ENCODE results near the gene PAX5. TPM values are rescaled to one million over a fixed set of nuclear protein-coding genes. Genes with fewer than 3 reads are reported as not detected.
A peak's percentile ranks its signal among the peaks of the same experiment; 100 is the strongest.

PAX5 gene
- total RNA-seq, 1 experiment from 2014 or later, result 0.39 TPM

DNA sequence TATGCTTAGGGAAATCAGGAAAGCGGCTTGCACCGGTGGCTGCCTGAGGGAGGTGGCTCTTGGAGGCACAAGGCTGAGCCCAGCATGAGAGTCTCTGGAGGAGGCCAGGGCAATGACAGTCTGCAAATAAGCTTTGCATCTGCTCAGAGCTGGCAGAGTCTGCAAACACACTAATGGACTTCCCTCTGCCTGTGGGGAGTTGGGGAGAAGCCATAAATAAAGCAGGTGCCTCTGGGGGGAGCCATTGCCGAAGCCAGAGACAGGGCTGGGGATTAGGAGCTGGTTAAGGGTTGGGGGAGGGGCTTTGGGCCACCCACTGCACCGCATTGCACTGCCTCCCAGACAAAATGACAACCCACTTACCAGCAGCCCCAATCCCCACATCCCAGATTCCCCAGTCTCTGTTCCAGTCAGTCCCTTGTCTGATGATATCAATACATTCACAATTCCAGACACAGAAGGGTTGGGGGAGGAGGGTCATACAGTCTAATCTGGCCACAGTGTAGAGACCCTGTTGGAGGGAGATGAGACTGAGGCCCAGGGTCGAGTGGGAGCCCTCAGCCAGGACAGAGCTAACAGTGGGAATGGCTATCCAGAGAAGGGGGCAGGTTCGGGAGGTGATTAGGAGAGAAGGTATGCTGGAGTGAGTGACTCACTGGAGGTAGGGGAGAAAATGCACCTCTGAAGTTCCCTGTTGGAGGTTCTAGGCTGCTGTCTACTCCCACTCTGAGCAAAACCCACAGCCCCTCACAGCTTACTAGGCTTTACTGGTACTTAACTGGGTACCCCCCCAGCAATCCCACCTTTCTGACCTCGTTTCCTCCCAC is 53.7 kb downstream of the PAX5 start:
- no peak overlapping the region for H2AFZ ChIP-seq (ENCODE audit: low read length)
- H2AK5ac ChIP-seq (ENCODE audit: insufficient read length, low read length), result no peak overlapping the region
- H3K36me3 Mint-ChIP-seq (ENCODE audit: insufficient read depth in 1 of 3, low read depth in 3 of 3), result no peaks in the 10 kb centered on the region
- H4K91ac ChIP-seq (ENCODE audit: insufficient read length, low read depth, low read length), result no peak overlapping the region
- H2BK20ac ChIP-seq (ENCODE audit: low read depth, low read length, poor library complexity, severe bottlenecking), result no peak overlapping the region
- no peak overlapping the region for H4K5ac ChIP-seq (ENCODE audit: insufficient read length, low read depth, low read length)
- TF ChIP-seq, protein P1, sequence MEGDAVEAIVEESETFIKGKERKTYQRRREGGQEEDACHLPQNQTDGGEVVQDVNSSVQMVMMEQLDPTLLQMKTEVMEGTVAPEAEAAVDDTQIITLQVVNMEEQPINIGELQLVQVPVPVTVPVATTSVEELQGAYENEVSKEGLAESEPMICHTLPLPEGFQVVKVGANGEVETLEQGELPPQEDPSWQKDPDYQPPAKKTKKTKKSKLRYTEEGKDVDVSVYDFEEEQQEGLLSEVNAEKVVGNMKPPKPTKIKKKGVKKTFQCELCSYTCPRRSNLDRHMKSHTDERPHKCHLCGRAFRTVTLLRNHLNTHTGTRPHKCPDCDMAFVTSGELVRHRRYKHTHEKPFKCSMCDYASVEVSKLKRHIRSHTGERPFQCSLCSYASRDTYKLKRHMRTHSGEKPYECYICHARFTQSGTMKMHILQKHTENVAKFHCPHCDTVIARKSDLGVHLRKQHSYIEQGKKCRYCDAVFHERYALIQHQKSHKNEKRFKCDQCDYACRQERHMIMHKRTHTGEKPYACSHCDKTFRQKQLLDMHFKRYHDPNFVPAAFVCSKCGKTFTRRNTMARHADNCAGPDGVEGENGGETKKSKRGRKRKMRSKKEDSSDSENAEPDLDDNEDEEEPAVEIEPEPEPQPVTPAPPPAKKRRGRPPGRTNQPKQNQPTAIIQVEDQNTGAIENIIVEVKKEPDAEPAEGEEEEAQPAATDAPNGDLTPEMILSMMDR (conservative IDR thresholded peaks at IDR 0.05), result peak; percentile 67
- no CpG with 5 or more reads among the region's 7 CpGs for WGBS (ENCODE audit: extremely low coverage, insufficient read length, low lambda C conversion rate)
- no peak overlapping the region for H3T11ph ChIP-seq (ENCODE audit: low read length)
- H3K23ac ChIP-seq (ENCODE audit: insufficient read length, low read depth, low read length), result no peak overlapping the region
- H3K18ac ChIP-seq (ENCODE audit: insufficient read length, low read depth, low read length), result no peak overlapping the region
- peak; percentile 77 for DNase-seq
- no peaks in the 10 kb centered on the region for H3K79me1 ChIP-seq (ENCODE audit: insufficient read depth, low read depth, low read length, poor library complexity, severe bottlenecking)
- H3K23me2 ChIP-seq (ENCODE audit: insufficient read length, low read depth, low read length, poor library complexity, severe bottlenecking), result no peaks in the 10 kb centered on the region
- H3K27ac ChIP-seq (ENCODE audit: insufficient read length, low read depth, low read length), result no peak overlapping the region
- peaks cover 69% of the 10 kb centered on the region for H3K27me3 Mint-ChIP-seq (ENCODE audit: low read depth)
- no peaks in the 10 kb centered on the region for H4K20me1 ChIP-seq (ENCODE audit: control insufficient read depth, insufficient read depth, insufficient read length)
- H3K9me3 Mint-ChIP-seq, result no peaks in the 10 kb centered on the region
- no peak overlapping the region for H2BK12ac ChIP-seq (ENCODE audit: insufficient read length, low read depth, low read length)
- no peak overlapping the region for H3K14ac ChIP-seq (ENCODE audit: insufficient read depth, low read length)
- H2BK15ac ChIP-seq (ENCODE audit: low read depth, low read length), result no peak overlapping the region
- H3K56ac ChIP-seq (ENCODE audit: insufficient read length, low read depth, low read length), result no peak overlapping the region
- H3K4ac ChIP-seq (ENCODE audit: low read depth, low read length), result no peak overlapping the region
- H3K27ac Mint-ChIP-seq, result 0 out of 7 replicates have a peak overlapping the region, but pooled peaks of 1 of the 3 experiments have one; percentile 33
- H2BK5ac ChIP-seq (ENCODE audit: insufficient read length, low read length), result no peak overlapping the region
- H3K4me1 ChIP-seq (ENCODE audit: insufficient read depth, low read length), result no peaks in the 10 kb centered on the region; the same call in 1 of the 2 replicates
- H3K4me2 ChIP-seq (ENCODE audit: insufficient read depth, insufficient read length, low read length), result no peak overlapping the region
- no peak overlapping the region for H2BK120ac ChIP-seq (ENCODE audit: low read depth, low read length, poor library complexity, severe bottlenecking)
- H3K27me3 ChIP-seq (ENCODE audit: insufficient read depth, low read length), result peaks cover 17% of the 10 kb centered on the region
- no peaks in the 10 kb centered on the region for H3K9me3 ChIP-seq (ENCODE audit: control insufficient read depth, low read depth, low read length)
- no peak overlapping the region for H4K8ac ChIP-seq (replicated peaks; ENCODE audit: insufficient read length, low read depth, low read length)
- no peak overlapping the region for H3K9ac ChIP-seq (ENCODE audit: extremely low read depth, insufficient read length, low read length)
- peaks cover 22 to 27% of the 10 kb centered on the region in 2 experiments for H3K4me1 Mint-ChIP-seq
- H3K4me3 Mint-ChIP-seq, result no peak overlapping the region; a peak in 1 of 5 replicates
- H3K79me2 ChIP-seq (ENCODE audit: insufficient read depth, low read length), result no peaks in the 10 kb centered on the region
